ENCODE data around the gene ACO2. TPM values are rescaled to one million over a fixed set of nuclear protein-coding genes. Genes with fewer than 3 reads are reported as not detected.

ACO2 gene
- total RNA-seq, 1 experiment from 2014 or later, result 66.6 TPM

DNA sequence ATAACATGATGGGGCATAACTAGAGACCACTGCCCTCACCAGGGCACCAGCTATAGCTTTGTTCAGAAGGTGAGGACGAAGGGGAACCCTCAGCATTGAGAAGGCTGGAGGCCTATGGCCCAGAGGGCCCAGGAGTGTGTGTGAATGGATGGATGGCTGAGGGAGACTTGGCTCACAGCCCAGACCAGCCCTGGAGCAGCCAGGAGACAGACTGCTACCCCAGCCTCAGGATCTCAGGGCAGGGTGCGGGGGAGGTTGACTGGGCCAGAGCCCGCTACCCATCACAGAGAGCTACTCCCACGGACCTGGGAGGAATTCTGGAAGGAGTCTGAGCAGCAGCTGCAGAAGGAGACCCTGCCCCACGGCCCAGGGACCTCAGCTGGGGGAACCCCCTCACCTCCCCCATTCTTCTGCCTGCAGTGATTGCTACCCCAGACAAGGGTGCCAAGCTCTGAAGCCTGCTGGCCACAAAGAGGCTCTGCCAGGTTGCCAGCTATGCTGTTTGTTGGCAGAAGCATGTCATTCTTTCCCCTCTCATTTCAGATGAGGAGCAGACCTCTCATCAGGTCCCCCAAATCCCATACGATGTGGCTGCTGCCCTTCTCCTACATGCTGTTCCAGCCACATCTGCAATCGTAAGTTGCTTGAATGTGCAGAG is 86.5 kb downstream of the ACO2 start:
- H3K79me2 ChIP-seq (ENCODE audit: insufficient read depth, low read length), result no peaks in the 10 kb centered on the region; the same call in 1 of the 2 replicates
- H2BK20ac ChIP-seq (ENCODE audit: low read depth, low read length, poor library complexity, severe bottlenecking), result no peak overlapping the region
- no CpG with 5 or more reads among the region's 7 CpGs for WGBS (ENCODE audit: extremely low coverage, insufficient read length, low lambda C conversion rate)
- H2BK120ac ChIP-seq (ENCODE audit: low read depth, low read length, poor library complexity, severe bottlenecking), result no peak overlapping the region
- no peak overlapping the region for H4K5ac ChIP-seq (ENCODE audit: insufficient read length, low read depth, low read length)
- Mint-ChIP-seq H3K36me3 (ENCODE audit: insufficient read depth in 1 of 3, low read depth in 3 of 3) (no peaks in the 10 kb centered on the region), H3K27me3 (ENCODE audit: low read depth) (peaks cover 3% of the 10 kb centered on the region), H3K27ac (no peak overlapping the region), H3K4me3 (no peak overlapping the region), H3K4me1 (peaks cover 18 to 33% of the 10 kb centered on the region in 2 experiments), H3K9me3 (no peaks in the 10 kb centered on the region)
- no peak overlapping the region for H3K4ac ChIP-seq (ENCODE audit: low read depth, low read length)
- no peaks in the 10 kb centered on the region for H3K79me1 ChIP-seq (ENCODE audit: insufficient read depth, low read depth, low read length, poor library complexity, severe bottlenecking)
- no peaks in the 10 kb centered on the region for H3K9me3 ChIP-seq (ENCODE audit: control insufficient read depth, low read depth, low read length)
- H4K20me1 ChIP-seq (ENCODE audit: control insufficient read depth, insufficient read depth, insufficient read length), result no peaks in the 10 kb centered on the region
- no peak overlapping the region for H3K18ac ChIP-seq (ENCODE audit: insufficient read length, low read depth, low read length)
- no peak for DNase-seq
- H3K56ac ChIP-seq (ENCODE audit: insufficient read length, low read depth, low read length), result no peak overlapping the region
- H3K4me2 ChIP-seq (ENCODE audit: insufficient read depth, insufficient read length, low read length), result no peak overlapping the region
- no peak overlapping the region for H4K8ac ChIP-seq (replicated peaks; ENCODE audit: insufficient read length, low read depth, low read length)
- H2BK5ac ChIP-seq (ENCODE audit: insufficient read length, low read length), result no peak overlapping the region
- H2BK15ac ChIP-seq (ENCODE audit: low read depth, low read length), result no peak overlapping the region
- no peak overlapping the region for H4K91ac ChIP-seq (ENCODE audit: insufficient read length, low read depth, low read length)
- no peak overlapping the region for H2AFZ ChIP-seq (ENCODE audit: low read length)
- TF ChIP-seq, protein P1, sequence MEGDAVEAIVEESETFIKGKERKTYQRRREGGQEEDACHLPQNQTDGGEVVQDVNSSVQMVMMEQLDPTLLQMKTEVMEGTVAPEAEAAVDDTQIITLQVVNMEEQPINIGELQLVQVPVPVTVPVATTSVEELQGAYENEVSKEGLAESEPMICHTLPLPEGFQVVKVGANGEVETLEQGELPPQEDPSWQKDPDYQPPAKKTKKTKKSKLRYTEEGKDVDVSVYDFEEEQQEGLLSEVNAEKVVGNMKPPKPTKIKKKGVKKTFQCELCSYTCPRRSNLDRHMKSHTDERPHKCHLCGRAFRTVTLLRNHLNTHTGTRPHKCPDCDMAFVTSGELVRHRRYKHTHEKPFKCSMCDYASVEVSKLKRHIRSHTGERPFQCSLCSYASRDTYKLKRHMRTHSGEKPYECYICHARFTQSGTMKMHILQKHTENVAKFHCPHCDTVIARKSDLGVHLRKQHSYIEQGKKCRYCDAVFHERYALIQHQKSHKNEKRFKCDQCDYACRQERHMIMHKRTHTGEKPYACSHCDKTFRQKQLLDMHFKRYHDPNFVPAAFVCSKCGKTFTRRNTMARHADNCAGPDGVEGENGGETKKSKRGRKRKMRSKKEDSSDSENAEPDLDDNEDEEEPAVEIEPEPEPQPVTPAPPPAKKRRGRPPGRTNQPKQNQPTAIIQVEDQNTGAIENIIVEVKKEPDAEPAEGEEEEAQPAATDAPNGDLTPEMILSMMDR (conservative IDR thresholded peaks at IDR 0.05), result no peak
- H3K23ac ChIP-seq (ENCODE audit: insufficient read length, low read depth, low read length), result no peak overlapping the region
- no peaks in the 10 kb centered on the region for H3K4me1 ChIP-seq (ENCODE audit: insufficient read depth, low read length)
- H2BK12ac ChIP-seq (ENCODE audit: insufficient read length, low read depth, low read length), result no peak overlapping the region
- no peak overlapping the region for H3T11ph ChIP-seq (ENCODE audit: low read length)
- no peaks in the 10 kb centered on the region for H3K27me3 ChIP-seq (ENCODE audit: insufficient read depth, low read length)
- no peaks in the 10 kb centered on the region for H3K23me2 ChIP-seq (ENCODE audit: insufficient read length, low read depth, low read length, poor library complexity, severe bottlenecking)
- no peak overlapping the region for H3K27ac ChIP-seq (ENCODE audit: insufficient read length, low read depth, low read length)
- no peak overlapping the region for H2AK5ac ChIP-seq (ENCODE audit: insufficient read length, low read length)
- no peak overlapping the region for H3K9ac ChIP-seq (ENCODE audit: extremely low read depth, insufficient read length, low read length)
- no peak overlapping the region; the same call in 1 of the 2 replicates for H3K14ac ChIP-seq (ENCODE audit: insufficient read depth, low read length)

Data from H9 (cell line).